ENCODE results near the gene XYLB.

Gene XYLB

DNA sequence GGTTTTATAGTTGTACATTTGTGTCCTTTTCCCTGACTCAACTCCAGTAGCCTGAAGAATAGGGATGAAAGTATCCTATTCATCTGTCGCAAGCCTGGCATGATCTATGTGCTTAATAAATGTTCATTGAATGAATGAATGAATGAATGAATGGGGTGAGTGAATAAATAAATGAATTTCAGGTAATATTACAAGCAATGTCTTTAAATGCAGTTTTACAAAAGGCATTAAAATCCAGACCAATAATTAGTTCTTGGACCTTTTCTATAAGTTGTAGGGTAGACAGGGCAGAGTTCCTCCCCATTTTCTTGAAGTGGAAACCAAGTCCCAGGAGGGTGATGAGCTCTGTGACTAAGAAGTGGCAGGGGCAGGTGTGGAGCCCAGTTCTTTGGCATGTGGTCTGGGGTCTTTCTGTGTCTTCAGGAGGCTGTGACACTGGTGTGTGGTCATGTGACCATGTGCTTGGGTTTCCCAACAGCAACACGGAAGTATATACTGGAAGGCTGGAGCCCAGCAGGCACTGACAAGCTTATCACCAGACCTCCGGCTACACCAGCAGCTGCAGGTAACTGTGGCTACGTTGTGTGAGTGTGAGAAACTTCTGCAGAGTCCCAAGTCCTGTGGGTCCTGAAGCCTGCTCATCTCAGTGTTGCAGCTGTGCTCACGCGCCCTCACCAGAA lies 18.3 kb downstream of the XYLB start:
- no peak for DNase-seq (ENCODE audit: low spot score)

DNA sequence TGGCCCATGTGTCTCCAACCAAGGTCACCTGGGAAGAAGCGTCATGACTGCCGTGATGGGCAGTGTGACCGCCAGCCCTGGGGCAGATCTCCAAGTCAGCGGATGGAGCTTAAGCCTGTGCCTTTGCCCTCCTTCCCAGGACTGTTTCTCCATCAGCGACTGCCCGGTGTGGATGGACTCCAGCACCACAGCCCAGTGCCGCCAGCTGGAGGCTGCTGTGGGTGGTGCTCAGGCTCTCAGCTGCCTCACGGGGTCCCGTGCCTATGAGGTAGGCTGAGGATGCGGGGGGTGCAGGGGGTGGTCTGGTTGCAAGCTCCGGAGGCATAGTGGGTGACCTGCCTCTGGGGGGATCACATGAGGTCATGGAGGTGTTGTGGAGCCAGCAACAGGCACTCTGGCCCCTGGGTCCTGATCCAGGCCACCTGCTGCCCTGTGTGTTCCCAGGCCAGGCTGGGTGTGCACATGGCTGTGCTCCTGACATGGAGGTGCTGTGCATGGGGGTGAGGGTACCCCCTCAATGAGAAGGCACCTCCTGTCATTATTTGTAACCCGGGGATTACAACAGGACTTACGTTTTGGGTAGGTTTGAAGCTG lies 19.0 kb downstream of the XYLB start:
- DNase-seq (ENCODE audit: low spot score), result no peak

DNA sequence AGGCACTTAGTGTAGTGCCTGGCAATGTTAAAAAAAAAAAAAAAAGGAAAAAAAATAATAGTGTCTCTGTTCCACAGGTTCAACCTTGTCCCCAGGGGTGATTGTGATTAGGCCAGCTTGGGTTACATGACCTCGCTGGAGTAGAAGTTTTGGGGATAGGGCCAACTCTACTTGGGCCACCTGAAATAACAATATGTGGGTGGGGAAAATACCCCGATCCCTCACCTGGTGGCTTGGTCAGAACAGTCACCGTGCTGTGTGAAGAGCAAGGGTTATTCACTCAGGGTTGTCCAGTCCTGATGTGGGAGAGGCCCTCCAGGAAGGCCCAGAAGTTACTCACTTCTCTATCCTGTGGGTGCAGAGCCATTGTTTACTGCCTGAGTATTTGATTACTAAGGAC lies 19.5 kb downstream of the XYLB start:
- DNase-seq (ENCODE audit: low spot score), result no peak

DNA sequence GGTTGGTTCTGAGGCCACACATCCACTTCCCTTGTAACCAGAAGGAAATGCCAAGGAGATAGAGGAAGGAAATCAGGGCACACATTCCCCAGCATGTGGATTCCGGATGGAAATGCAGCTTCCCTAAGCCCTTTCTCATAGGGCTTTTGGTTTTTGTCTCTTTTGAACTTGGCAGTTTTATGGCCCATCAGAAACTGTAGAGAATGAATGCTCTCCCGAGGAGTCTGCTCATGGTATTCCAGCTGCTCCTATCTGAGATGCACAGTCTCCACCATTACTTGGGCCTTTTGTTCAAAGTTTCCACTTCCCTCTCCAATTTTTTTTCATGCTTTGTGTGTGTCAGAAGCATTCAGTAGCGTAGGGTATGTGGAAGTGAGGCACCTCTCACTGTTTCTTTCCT lies 21.2 kb downstream of the XYLB start:
- no peak for DNase-seq (ENCODE audit: low spot score)

DNA sequence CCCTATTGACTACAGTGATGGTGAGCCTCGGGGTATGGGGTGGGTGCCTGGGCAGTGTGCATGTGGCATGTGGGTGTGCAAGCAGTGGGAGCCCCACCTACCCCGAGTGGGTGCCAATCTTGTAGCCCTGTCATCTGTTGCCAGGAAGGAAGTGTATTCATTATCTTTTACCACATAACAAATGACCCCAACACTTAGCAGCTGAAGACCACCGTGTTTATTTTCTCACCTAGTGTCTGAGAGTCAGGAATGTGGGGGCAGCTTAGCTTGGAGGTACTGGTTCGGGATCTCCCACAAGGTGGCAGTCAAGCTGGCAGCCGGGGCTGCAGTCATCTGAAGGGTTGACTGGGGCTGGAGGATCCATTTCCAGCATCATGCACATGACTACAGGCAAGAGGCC lies 21.7 kb downstream of the XYLB start:
- DNase-seq (ENCODE audit: low spot score), result no peak

DNA sequence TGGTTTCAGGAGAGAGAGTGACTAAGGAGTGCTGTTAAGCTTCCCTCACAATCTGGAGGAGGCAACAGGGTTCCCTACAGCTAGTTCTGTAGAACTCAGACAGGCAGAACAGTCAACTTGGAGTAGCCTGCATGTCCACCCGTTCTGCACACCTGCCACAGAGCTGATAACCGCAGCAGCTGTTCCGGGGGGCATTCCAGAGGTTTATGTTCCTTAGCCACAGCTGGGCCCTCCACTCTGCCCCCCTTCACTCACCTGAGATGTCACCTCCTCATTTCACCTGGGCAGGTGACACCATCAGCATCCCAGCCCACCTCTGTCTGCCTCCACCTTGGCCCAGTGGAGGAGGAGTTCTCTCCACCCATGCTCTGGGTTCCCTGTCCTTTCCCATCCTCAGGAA lies 22.6 kb downstream of the XYLB start:
- DNase-seq (ENCODE audit: low spot score), result no peak

DNA sequence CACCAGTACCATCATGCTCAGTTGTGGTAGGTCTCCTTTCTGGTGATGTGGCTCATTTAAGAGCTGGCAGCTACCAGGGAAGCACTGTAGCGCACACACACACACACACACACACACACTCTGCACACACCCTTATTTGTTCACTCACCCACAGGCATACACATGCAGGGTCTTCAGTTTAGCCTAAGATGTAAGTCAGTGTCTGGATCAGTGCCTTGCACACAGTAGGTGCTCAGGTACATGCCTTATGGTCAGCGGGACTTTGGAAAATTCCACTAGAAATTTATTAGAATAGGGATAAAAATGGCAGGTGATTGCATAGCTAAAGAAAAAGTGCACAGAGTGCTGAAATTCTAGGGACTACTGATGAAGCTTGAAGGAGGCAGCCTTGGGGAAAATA lies 23.6 kb downstream of the XYLB start:
- no peak for DNase-seq (ENCODE audit: low spot score)

DNA sequence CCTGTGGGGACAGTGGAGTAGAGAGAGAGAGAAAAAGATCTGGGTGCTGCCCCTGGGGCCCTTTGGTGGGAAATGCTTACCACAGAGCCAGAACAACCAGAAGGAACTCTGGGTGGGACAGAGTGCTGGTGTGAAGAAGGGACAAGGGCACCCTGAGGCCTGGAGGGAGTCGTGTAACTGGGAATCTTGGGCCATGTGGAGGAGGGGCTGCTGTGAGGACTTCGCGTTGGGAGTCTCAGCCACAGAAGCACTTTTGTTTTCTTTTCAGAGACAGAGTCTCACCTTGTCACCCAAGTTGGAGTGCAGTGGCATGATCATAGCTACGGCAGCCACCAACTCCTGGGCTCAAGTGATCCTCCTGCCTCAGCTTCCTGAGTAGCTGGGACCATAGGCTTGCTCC lies 24.3 kb downstream of the XYLB start:
- DNase-seq (ENCODE audit: low spot score), result no peak

DNA sequence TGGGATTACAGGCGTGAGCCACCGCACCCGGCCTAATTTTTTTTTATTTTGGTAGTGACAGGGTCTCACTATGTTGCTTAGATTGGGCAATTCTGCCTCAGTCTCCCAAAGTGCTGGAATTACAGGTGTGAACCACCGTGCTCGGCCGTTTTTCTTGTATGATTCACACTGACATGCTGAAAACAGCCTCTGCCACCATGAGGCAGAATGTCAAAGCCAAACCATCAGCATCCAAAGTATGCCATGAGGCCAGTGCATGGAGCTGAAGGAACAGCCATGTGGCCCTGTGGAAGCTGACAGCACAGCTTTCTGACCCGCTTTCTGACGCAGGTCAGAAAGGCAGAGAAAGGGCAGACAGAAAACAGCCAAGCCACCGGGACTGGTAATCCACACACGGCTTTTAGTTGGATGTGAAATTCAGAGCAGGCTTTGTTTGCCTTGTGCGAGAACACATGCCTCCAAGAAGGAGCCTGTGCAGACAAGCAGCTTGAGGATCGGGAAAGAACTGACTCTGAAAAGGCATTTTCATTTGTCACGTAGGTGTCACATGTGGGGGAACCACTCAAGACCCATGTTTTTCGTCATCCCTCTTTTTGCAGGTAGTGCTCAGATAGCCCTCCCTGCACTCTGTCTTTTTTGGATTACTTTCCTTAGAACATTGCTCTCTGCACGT lies 25.1 kb downstream of the XYLB start:
- DNase-seq (ENCODE audit: low spot score), result no peak

DNA sequence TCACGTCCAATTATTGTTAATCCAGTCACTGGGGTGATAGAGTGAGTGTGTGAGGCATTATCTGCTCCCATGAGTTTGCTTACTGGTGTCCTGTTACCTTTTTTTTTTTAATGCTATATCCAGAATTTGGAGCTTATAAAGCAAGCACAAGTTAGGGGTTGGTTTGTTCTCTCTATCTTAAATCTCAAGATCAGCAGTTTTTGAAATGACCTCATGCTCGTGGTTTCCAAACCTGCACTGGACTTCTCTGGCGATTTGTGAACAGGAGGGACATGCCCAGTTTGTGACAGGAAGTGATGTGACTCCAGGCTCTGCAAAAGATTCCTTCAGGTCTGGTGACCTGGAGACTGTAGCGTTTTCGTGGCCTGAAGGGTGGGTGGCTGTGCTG lies 25.6 kb downstream of the XYLB start:
- no peak for DNase-seq (ENCODE audit: low spot score)

DNA sequence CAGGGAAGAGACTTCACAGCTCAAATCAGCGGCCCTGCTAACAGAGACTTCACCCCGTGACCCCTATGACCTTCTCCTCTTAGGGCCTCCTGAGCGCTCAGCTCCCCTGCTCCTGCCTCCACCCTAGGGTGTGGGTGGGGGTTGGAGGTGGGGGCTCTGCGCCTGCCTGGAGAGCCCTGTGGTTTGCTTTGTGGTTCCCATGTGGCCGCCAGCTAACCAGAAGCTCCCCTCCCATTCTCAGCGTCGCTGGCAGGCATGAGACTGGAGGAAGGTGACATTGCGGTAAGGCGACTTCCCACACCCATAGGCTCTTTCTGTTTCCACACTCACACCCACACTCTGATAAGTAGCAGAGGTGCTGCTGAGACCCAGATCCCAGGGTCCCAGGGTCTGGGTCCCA lies 27.6 kb downstream of the XYLB start:
- no peak for DNase-seq (ENCODE audit: low spot score)

DNA sequence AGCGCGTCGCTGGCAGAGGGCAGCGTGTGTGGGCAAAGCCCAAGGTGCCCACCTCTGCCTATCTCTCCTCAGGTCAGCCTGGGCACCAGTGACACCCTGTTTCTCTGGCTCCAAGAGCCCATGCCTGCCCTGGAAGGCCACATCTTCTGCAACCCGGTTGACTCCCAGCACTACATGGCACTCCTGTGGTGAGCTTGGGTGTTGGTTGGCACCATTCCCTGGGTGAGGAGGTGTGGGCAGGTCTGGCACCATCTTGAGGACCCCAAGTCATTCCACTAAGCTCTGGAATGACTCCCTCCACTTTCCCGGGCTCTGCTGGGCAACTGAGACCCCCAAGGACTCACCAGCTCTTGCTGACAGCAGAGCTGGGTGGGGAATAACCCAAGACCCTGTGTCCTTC lies 28.5 kb downstream of the XYLB start:
- no peak for DNase-seq (ENCODE audit: low spot score)

DNA sequence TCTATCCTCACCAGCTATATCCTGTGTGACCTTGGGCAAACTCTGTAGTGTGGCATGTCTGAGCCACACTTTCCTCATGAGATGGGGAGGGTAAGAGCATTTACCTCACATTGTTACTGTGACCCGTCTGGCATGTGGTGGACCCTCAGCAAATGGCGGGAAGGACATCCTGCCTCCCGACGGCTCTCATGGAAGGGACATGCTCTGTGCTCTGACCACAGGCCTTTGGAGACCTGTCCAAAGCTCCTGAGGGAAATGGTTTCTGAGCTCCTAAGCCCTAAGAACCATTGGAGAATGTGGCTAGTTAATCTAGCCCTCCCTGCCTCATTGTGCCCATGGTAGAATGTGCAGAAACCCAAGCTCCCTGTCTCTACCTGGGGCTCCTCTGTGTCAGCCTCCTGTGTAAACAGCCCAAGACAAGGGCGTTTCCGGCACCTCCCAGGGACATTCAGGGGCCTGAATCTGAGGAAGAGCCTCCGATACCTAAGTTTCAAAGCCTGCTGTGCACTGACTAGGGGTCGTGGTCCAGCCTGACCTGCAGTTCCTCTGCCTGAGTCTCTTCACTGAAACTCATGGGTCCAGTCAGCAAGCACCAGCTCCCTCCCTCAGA lies 29.0 kb downstream of the XYLB start:
- DNase-seq (ENCODE audit: low spot score), result no peak

DNA sequence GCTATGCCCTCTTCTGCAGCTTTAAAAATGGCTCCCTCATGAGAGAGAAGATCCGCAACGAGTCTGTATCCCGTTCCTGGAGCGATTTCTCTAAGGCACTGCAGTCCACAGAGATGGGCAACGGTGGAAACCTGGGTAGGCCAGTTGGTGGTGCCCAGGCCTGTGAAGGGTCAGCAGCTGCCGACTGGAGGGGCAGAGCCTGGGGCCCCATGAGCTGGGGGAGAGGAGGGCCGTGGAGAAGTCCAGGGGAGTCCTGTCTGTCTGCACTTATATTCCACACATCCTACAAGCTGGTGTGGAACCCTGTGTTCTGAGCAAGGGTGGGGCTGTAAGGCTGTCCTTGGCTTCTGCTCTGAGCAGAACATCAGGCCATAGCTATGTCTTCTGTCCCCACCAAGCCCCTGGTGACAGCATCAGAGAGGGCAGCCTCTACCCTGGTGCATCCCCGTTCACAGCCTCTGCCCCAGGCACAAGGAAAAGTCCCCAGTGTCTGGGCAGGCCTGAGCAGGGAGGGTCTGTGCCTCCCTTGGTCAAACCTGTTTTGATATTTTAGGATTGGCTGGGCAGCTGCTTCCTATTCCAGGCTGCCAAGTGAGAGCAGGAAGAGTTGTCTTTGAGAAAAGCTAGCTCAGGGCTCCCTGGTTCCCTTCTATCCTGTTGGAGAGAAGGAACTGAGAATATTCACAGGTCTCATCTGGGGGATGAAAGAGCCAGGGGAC lies 29.7 kb downstream of the XYLB start:
- DNase-seq (ENCODE audit: low spot score), result no peak

DNA sequence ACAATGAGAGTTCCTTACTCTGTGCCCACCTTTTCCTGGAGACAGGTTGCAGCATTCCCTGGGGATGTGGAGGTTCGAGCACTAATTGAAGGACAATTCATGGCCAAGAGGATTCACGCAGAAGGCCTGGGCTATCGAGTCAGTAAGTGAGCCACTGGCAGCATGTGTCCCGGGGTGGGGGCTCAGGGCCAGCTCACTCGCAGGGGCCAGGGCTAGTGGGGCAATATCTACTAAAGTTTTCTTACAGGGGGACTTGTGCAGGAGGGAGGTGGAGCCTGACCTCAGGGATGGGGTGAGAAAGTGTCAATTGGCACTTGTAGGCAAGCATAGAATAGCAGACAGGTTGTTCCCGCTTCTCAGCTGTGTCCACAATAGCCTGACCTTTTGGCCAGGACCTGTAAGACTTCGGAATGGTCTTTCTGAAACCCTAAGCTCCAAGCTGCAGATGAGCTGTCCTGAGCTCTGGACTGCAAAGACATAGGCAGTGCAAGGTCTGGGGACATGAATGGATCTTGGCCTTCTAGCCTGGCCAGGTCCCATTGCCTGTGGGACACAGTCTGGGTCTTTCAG lies 32.7 kb downstream of the XYLB start:
- DNase-seq (ENCODE audit: low spot score), result no peak

DNA sequence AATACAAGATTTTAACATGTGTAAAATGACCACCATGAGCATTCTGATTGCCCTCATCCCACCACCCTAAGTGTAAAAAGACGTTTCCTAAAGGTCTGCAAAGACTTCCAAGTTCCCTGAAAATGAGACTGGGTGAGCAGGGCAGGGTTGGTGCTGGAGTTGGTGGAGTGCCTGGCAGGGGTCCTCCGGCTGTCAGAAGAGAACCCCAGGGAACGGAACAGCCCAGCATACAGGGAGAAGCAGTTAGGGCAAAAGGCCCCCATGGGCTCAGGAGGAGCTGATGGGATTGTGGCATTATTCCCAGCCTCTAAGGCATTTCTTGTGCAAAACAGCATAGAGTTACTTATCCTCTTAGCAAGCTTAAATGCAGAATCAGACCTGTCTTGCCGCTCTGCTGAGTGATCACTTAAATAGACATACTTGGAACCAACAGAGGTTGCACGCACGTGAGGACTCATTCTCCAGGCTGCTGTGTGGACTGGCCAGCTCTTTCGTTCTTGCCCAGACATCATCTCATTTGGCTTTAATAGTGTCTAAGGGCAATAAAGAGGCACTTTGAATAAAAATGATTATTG lies 36.0 kb downstream of the XYLB start:
- no peak for DNase-seq (ENCODE audit: low spot score)

DNA sequence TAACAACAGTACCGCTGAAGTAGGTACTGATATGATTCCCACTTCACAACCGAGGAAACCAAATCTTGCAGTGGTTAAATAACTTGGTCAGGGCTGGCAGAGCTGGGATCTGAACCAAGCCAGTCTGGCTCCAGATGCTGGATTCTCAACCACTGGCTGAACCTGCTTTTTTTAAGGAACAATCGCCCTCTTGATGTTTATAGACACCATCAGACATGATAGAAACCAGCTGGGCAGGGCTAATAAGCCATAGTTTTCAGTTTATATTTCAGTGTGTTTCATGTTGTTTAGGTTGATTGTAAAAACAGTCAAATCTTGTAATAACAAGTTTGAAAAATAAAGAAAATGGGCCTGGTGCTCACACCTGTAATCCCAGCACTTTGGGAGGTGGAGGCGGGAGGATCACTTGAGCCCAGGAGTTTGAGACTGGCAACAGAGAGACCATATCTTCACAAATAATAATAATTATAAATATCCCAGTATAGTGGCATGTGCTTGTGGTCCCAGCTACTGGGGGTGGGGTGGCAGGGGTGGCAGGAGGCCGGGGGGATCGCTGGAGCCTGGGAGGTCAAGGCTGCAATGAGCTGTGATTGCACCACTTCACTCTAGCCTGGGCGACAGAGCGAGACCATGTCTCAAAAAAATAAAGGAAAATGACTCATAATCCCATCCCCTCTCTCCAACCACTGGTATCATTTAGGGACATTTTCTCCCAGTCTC lies 36.7 kb downstream of the XYLB start:
- DNase-seq (ENCODE audit: low spot score), result no peak

DNA sequence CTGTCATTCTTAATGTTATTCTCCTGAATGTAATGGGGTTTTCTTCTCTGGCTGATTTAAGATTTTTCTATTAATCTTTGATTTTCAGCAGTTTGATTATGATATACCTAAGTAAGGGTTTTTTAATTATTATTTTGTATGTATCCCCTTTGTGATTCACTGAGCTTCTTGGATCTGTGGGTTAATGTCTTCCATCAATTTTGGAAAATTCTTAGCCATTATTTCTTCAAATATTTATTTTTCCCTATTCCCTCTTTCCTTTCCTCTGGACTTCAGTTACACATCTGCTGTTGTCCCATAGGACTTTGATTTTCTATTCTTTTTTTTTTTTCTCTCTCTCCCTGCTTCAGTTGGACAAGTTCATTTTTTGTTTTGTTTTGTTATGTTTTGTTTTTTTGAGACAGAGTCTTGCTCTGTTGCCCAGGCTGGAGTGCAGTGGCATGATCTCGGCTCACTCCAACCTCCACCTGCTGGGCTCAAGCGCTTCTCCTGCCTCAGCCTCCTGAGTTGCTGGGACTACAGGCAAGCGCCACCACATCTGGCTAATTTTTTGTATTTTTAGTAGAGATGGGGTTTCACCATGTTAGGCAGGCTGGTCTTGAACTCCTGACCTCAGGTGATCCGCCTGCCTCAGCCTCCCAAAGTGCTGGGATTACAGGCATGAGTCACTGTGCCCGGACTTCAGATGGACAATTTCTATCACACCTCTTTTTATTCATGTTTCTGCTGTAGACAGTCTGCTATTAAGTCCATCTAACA lies 40.6 kb downstream of the XYLB start:
- DNase-seq (ENCODE audit: low spot score), result no peak

DNA sequence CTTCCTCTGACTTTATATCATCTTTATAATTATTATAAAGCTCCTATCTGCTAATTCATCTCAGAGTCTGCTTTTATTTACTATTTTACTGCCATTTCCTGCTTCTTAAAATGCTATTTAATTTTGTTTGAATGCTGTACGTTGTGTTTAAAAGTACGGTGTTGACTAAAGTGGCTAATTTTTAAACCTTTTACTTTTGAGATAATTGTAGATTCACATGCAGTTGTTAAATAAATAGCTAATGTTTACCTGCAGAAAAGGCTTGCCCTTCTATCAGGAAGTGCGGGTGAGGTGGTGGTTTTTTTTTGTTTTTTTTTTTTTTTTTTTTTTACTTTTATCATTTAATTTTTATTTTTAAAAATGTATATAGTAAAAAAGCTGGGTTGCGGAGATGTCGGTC lies 41.3 kb downstream of the XYLB start:
- DNase-seq (ENCODE audit: low spot score), result no peak

DNA sequence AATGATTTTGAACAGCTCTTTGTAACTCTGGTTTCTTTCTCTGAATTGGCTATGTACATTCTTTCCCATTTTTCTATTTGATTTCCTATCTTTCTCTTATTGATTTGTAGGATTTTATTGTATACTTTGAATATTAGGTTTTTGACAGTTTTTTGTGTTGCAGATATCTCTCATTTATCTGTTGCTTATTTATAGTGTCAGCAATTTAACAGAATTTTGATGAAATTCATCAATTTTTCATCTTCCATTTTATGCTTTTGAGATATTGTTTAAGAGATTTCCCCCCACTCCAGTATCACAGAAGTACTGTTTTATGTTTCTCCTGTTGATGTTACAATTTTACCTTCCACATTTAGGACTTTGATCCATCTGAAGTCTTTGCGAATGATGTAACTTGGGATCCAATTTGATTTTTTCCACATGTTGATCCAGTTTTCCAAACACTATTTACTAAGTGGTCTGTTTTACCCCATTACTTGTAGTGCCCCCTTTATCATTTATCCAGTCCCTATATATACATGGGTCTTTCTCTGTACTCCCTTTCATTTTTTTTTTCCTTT lies 46.1 kb downstream of the XYLB start:
- no peak for DNase-seq (ENCODE audit: low spot score)

Measured in COLO829 (cell line).